Calu3 (cell line): ENCODE measurements around the gene GABRE. TPM values are rescaled to one million over a fixed set of nuclear protein-coding genes. Genes with fewer than 3 reads are reported as not detected.

Experiments
- BruUV-seq: library from RNA; stranded (reverse); fragments of 400-500 nt; replicated peaks from 2 replicates; lab custom pipeline; 2021; lab: Mats Ljungman, UMichigan
- CTCF ChIA-PET: fragments of 300-600 bp; sonication (Branson Sonifier 250); formaldehyde crosslinking; loops from one replicate; lab custom pipeline; 2022; ENCODE audit warnings: antibody characterized with exemption; lab: Charles Lee
- DNase-seq: peaks from one replicate; pipeline ENCODE4 v3.0.0; 2022
- H3K27ac Mint-ChIP-seq: one replicate; pipeline ENCODE4 v1.8.0; 2022; ENCODE audit warnings: mixed read lengths; ENCODE audit not compliant: unreplicated experiment
- H3K27me3 Mint-ChIP-seq: one replicate; pipeline ENCODE4 v1.8.0; 2022; ENCODE audit warnings: mixed read lengths; ENCODE audit not compliant: unreplicated experiment
- H3K36me3 Mint-ChIP-seq: one replicate; pipeline ENCODE4 v1.8.0; 2022; ENCODE audit warnings: mild to moderate bottlenecking, moderate library complexity, mixed read lengths; ENCODE audit not compliant: insufficient read depth, unreplicated experiment
- H3K4me1 Mint-ChIP-seq: one replicate; pipeline ENCODE4 v1.8.0; 2022; ENCODE audit warnings: mild to moderate bottlenecking, low read depth, mixed read lengths; ENCODE audit not compliant: unreplicated experiment
- H3K4me3 Mint-ChIP-seq: one replicate; pipeline ENCODE4 v1.8.0; 2022; ENCODE audit warnings: mild to moderate bottlenecking, low read depth, moderate library complexity, mixed read lengths; ENCODE audit not compliant: unreplicated experiment
- H3K9me3 Mint-ChIP-seq: one replicate; pipeline ENCODE4 v1.8.0; 2022; ENCODE audit warnings: low read depth, mixed read lengths; ENCODE audit not compliant: unreplicated experiment
- CTCF ChIP-seq: fragments of 200-600 bp; IDR thresholded peaks from one replicate; pipeline ENCODE4 v1.8.0; 2022; ENCODE audit warnings: antibody characterized with exemption; ENCODE audit not compliant: unreplicated experiment
- intact Hi-C: fragments of 100-400 bp; cut with micrococcal nuclease; formaldehyde crosslinking; loops from one replicate; pipeline ENCODE4 v1.10.0; 2022; ENCODE audit not compliant: unreplicated experiment
- total RNA-seq: library from RNA; stranded (reverse); gene quantifications from 2 replicates; pipeline ENCODE4 v1.2.3, GENCODE V29; 2022

Gene GABRE
- total RNA-seq, 1 experiment from 2014 or later: 71.9 TPM

GRCh38 chrX:151973060-151973661 lies 1.3 kb downstream of the GABRE start:
- TF ChIP-seq CTCF: no peak
- peak overlapping the region; percentile 80 for H3K27ac Mint-ChIP-seq
- intact Hi-C loops: loop anchor here (5.0 kb wide), 1 partner anchor 171 kb away; no protein-coding TSS in a partner anchor
- BruUV-seq: no TSS peak
- DNase-seq: no peak
- H3K36me3 Mint-ChIP-seq: peaks cover 27% of the 10 kb centered on the region
- peaks cover 5% of the 10 kb centered on the region for H3K9me3 Mint-ChIP-seq
- peaks cover 34% of the 10 kb centered on the region for H3K4me1 Mint-ChIP-seq
- H3K27me3 Mint-ChIP-seq: no peaks in the 10 kb centered on the region
- peak overlapping the region; percentile 81 for H3K4me3 Mint-ChIP-seq
- CTCF ChIA-PET: interaction anchor here (0.6 kb wide), 2 partner anchors 152 to 182 kb away, joined by 5 to 6 read pairs; no protein-coding TSS in a partner anchor

- H3K4me3 Mint-ChIP-seq: peak overlapping the region; percentile 45
- no TSS peak for BruUV-seq
- peak overlapping the region; percentile 72 for H3K27ac Mint-ChIP-seq
- peak; percentile 72 for DNase-seq
- H3K27me3 Mint-ChIP-seq: no peaks in the 10 kb centered on the region
- TF ChIP-seq CTCF: no peak
- peaks cover 25% of the 10 kb centered on the region for H3K4me1 Mint-ChIP-seq
- CTCF ChIA-PET: interaction anchor here (0.5 to 1.2 kb wide), 2 partner anchors 11 to 67 kb away, joined by 3 to 5 read pairs; no protein-coding TSS in a partner anchor
- intact Hi-C loops: loop anchor here (5.0 kb wide), 1 partner anchor 168 kb away; no protein-coding TSS in a partner anchor
- peaks cover 5% of the 10 kb centered on the region for H3K9me3 Mint-ChIP-seq
- peaks cover 27% of the 10 kb centered on the region for H3K36me3 Mint-ChIP-seq
Measured at GRCh38 chrX:151970661-151971060, 3.8 kb downstream of the GABRE start.

- no peak for DNase-seq
- Mint-ChIP-seq H3K27ac (no peak overlapping the region), H3K27me3 (no peaks in the 10 kb centered on the region), H3K4me1 (peaks cover 25% of the 10 kb centered on the region), H3K4me3 (no peak overlapping the region), H3K36me3 (peaks cover 27% of the 10 kb centered on the region), H3K9me3 (peaks cover 5% of the 10 kb centered on the region)
- BruUV-seq: no TSS peak
- TF ChIP-seq CTCF: no peak
- intact Hi-C loops: loop anchor here (5.0 kb wide), 1 partner anchor 168 kb away; no protein-coding TSS in a partner anchor
- CTCF ChIA-PET: interaction anchor here (1.2 kb wide), 1 partner anchor 67 kb away, joined by 3 read pairs; no protein-coding TSS in a partner anchor
Measured at GRCh38 chrX:151970027-151970426, 4.4 kb downstream of the GABRE start.

- BruUV-seq: no TSS peak
- CTCF ChIA-PET: no interaction called here
- no peak for DNase-seq
Measured at GRCh38 chrX:151966236-151966635, 8.2 kb downstream of the GABRE start.

More at GRCh38 chrX:151966236-151966635, 8.2 kb downstream of the GABRE start:
- Mint-ChIP-seq H3K36me3 (peaks cover 10% of the 10 kb centered on the region), H3K4me1 (peaks cover 16% of the 10 kb centered on the region), H3K9me3 (peaks cover 5% of the 10 kb centered on the region), H3K4me3 (no peak overlapping the region), H3K27me3 (no peaks in the 10 kb centered on the region), H3K27ac (no peak overlapping the region)
- no peak for TF ChIP-seq CTCF
- intact Hi-C loops: loop anchor here (5.0 to 10.0 kb wide), 2 partner anchors 421 to 849 kb away; no protein-coding TSS in a partner anchor
